GM18858 (cell line): ENCODE data around the gene CABP4.

Source experiments
- ATAC-seq: cut with Tn5 transposase; IDR thresholded peaks from one replicate; pipeline ENCODE4 v1.9.1; 2021; ENCODE audit not compliant: unreplicated experiment

Gene CABP4

DNA sequence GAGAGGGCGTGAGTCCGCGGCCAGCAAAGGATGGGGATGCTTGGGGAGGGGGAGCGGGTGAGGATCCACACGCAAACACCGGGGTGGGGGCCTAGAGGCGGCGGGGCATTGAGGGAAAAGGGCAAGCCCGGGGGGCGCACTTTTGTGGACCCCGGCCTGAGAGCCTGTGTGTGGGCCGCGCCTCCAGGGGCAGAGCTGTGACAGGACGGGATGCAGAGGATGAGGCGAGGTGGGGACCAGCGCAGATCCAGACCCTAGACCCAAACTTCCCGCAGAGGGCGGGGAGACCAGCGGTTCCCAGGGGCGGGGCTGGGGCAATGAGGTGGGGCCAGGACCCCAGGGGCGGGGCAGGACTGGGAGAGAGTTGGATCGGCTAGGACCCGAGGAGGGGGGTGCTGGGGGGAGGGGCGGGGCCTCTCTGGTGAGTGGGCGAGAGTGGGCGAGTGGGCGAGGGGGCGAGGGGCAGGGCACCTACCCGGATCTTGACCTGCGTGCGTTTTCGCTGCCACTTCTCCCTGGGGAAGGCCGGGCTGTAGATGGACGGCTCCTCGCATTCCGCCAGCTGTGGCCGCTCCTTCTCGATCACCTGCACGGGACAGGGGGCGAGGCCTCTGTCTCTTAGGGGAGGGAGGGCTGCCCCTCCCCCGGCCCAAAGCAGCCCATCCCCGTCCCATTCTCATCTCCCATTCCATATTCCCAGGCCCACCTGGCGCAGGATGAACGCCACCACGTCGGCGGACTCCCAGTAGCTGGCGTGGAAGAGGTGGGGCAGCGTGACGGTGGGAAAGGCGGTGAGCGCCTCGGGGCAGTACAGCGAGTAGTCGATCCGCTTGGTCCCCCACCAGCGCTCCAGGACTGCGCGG is 39.4 kb downstream of the CABP4 start:
- ATAC-seq: no peak

- no peak for ATAC-seq
These were observed 40.3 kb downstream of the CABP4 start for GRCh38 chr11:67495234-67496005.

GRCh38 chr11:67496113-67496512 is 41.0 kb downstream of the CABP4 start:
- no peak for ATAC-seq

- no peak for ATAC-seq
These were observed 42.6 kb downstream of the CABP4 start for GRCh38 chr11:67497656-67498291.

- ATAC-seq: no peak
These were observed 43.4 kb downstream of the CABP4 start for GRCh38 chr11:67498544-67498972.

- no peak for ATAC-seq
These were observed 44.8 kb downstream of the CABP4 start for GRCh38 chr11:67499808-67500483.

GRCh38 chr11:67500484-67500821 is 45.3 kb downstream of the CABP4 start:
- no peak for ATAC-seq

GRCh38 chr11:67500831-67501715 is 45.9 kb downstream of the CABP4 start:
- ATAC-seq: no peak

GRCh38 chr11:67501854-67502253 is 46.7 kb downstream of the CABP4 start:
- ATAC-seq: no peak

DNA sequence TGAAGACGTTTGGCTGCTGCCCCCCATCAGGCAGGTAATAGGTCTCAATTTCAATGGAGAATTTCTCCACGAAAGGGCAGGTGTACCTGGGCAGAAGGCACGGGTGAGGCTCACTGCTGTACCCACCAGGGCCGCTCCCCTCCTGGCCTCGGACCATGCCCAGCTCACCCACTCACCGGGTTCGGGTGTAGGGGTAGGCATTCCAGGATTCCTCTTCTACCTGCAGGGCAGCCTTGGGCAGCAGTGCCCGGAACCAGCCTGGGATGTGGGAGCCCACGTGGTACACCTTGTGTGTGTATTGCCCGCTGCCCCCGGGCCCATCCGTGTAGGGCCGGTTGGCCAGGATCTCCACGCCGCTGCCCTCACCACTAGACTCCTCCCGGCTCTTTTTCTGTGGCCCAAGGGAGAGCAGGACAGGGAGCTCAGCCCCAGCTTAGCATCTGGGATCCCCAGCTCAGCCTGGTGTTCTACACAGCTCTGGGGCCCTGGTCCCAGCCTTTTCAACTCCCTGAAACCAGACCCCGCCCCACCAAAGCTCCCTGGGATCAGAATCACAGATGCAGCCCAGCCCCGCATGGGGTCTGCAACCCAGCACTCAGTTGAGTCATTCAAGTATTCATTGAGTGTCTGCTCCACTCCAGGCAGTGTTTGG is 47.3 kb downstream of the CABP4 start:
- ATAC-seq: no peak

DNA sequence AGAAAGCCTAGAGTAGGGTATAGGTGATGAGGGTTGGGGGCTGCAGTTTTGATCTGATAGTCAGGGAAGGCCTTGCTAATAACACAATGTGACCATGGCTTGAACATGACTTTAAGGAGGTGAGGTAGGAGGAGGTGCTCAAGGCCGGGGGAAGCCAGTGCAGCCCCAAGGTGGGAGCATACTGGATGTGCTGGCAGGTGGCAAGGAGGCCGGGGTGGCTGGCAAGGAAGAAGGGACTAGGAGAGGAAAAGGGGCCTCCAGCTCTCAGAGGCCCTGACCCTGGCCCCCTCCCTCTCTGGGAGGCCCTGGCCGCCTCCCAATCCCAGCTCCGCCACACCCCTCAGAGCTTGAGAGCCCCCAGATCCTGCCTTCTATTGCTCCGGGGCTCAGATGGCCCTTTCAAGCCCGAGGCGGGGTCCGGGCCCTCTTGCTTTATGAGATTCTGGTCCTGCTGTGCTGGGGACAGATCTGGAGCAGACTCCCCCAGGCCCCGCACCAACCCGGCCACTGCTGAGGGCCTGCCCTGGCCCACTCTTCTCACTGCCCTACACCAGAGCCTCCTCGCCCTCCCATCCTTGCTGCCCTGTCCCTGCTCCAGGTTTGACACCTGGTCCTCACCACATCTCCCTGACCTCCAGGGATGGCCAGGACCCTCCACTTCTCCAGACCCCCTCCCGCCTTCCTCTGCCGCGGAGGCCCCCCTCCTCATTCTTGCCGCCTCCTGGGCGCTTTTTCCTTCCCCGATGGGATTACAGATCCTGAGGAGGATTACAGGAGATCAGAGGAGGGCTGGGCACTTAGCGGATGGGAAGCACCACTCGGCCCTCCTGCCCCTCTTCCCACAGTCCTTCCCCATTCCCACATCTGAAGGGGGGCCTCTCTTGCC is 48.2 kb downstream of the CABP4 start:
- no peak for ATAC-seq

GRCh38 chr11:67504005-67504949 is 49.1 kb downstream of the CABP4 start:
- no peak for ATAC-seq

- no peak for ATAC-seq
These were observed 49.9 kb downstream of the CABP4 start, which contains the start of gene PITPNM1 for GRCh38 chr11:67504950-67505581. PITPNM1 (minus strand) TSS chr11:67505363; CDS start chr11:67504180, 1,183 bp downstream.

DNA sequence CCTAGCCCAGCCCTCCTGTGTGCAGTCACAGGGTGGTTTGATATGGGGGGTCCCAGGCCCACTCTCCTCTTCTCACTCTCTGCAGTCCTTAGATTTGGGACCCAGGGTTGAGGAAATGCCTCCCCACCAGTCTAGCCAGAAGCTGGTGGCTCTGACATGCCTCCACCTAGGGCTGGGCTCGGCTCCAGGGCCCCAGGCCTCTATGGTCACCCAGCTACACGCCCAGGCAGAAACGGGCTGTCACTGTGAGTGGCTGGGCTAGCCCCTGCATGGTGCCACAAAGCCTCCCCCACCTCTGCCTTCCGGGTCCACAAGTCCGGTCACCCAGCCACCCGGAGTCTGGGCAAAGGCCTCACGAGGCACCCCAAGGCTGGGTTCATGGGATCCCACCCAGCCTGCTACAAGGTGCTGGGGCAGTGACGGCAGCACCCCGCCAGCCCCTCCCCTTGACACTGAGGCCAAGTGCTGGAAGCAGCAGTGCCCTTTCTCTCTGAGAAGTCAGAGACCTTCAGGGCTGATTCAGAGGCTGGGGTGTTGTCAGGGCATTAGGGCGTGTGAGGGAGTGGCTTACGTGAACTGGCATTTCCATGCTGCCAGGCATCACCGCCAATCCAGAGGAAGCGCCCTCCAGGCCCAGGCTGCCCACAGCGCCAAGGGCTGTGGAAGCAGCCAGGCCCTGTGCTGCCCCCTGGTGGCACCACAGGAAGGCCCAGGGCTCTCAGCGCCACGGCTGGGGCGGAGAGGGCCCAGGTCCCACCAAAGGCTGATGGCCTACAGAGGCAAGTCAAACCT is 50.6 kb downstream of the CABP4 start:
- no peak for ATAC-seq

DNA sequence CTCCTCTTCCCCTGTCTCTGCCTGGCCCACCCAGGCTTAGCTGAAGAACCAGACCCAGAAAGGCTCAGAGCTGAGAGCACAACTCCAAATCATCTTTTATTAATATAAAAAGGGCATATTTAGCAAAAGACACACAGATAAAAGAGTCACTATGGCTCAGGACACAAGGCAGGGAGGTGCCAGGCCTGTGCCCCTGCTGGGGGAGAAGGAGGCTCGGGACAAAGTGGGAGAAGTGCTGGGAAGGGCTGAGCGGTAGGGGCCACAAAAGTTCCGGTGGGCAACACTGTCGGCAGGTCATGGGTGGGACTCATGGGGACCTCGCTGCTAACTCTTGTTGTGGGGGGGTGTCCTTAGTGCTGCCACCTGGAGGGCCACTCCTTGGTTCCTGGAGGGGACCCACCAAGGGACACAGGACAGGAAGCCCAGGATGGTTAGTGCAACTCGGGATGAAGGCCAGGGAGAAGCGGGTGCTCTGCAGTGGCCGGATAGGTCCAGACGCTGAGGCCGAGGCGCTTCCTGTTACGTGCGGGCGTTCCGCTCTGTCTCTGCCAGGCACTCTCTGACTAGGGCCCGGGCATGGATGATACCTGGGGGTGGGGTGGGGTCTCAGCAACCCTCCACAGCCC is 51.4 kb downstream of the CABP4 start:
- ATAC-seq: no peak
